GM12873 (cell line): ENCODE results near the gene MACROD2.

Experiments used
- TF ChIP-seq, protein P1 (sequence below): IDR thresholded peaks from 2 replicates; pipeline ENCODE4 v1.5.1; 2012; ENCODE audit warnings: low read depth, mild to moderate bottlenecking, moderate library complexity, low read length, control low read depth; ENCODE audit not compliant: insufficient read depth; ENCODE audit errors: missing control alignments

MACROD2 gene

DNA sequence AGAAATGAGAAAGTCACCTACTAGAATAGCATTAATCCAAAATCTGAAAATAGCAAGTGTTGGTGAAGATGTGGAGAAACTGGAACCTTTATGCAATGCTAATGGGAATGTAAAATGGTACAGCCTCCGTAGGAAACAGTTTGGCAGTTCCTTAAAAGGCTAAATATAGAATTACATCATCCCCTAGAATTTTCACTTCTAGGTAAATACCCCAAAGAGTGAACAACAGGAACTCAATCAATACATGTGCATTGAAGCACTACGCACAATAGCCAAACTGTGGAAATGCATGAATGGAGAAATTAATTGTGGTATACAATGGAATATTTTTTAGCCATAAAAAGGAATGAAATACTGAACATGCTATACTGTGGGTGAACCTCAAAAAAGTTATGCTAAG lies 1324.1 kb downstream of the MACROD2 start:
- TF ChIP-seq, protein P1, sequence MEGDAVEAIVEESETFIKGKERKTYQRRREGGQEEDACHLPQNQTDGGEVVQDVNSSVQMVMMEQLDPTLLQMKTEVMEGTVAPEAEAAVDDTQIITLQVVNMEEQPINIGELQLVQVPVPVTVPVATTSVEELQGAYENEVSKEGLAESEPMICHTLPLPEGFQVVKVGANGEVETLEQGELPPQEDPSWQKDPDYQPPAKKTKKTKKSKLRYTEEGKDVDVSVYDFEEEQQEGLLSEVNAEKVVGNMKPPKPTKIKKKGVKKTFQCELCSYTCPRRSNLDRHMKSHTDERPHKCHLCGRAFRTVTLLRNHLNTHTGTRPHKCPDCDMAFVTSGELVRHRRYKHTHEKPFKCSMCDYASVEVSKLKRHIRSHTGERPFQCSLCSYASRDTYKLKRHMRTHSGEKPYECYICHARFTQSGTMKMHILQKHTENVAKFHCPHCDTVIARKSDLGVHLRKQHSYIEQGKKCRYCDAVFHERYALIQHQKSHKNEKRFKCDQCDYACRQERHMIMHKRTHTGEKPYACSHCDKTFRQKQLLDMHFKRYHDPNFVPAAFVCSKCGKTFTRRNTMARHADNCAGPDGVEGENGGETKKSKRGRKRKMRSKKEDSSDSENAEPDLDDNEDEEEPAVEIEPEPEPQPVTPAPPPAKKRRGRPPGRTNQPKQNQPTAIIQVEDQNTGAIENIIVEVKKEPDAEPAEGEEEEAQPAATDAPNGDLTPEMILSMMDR: no peak

DNA sequence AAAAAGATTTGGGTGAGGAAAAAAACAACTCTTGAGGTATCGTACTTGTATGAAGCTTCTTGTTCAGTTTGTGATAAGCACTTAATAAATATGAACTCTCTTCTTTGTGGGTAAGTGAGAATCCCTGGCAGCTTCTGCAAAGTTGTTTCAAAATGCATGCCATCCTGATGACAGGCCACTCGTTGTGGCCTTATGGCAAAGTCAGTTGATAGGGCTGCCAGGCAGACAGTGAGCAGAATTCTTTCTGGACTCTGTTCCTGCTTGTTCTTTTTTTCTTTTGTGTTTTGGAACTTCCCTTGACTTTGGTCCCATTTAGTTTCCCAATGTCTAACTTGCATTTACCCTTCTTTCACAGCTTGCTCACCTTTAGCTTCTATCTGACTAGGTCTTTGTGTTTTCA lies 1325.6 kb downstream of the MACROD2 start:
- TF ChIP-seq, protein P1: no peak

DNA sequence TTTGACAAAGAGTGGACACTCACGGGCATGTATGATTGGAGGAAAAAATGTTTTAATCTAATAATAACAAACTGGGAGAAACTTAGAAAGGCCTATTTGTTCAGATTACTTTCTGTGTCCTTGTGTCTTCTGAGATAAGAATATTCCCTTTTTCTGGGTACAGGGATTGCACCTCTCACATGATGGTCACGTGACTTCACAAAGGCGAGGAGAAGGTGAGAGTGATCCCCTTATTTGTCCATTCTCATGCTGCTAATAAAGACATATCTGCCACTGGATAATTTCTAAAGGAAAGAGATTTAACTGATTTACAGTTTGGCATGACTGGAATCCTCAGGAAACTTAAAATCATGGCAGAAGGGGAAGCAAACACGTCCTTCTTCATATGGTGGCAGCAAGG lies 1331.8 kb downstream of the MACROD2 start:
- TF ChIP-seq, protein P1: no peak

DNA sequence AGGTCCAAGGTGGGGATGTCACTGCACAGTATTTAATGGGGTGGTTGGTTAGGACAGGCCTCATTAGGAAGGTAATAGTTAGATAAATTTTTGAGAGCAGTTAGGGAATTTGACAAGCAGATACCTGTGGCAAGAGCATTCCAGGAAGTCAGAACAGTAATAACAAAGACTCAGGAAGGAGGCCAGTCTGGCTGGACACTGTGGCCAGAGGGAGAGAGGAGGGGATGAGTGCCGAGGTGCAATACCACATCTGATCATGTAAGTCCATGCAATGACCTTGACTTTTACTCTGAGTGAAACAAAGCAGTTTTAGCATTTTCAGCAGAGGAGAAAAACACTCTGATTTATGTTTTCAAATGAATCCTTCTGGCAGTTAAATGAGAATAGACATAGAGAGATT lies 1332.8 kb downstream of the MACROD2 start:
- TF ChIP-seq, protein P1: no peak

DNA sequence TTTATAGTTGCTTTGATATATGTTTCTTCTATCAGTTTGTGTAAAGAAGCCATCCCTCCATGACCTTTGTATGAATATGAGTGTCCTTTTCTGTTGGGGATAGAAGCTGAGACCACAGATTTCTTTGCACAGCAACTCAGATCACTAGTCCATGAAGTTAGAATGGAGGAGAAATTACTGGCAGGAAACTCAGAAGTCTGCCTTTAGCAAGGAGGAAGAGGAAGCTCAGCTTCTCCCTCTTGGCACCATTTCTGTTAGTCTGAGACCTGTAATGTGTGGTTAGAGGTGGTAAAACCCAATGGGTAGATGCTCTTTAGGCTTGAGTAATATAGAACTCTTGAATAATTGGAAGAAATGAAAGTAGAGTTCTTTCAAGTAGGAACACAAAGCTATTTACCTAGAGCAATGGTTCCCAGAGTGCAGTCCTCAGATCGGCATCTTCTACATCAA lies 1337.4 kb downstream of the MACROD2 start:
- TF ChIP-seq, protein P1: no peak

DNA sequence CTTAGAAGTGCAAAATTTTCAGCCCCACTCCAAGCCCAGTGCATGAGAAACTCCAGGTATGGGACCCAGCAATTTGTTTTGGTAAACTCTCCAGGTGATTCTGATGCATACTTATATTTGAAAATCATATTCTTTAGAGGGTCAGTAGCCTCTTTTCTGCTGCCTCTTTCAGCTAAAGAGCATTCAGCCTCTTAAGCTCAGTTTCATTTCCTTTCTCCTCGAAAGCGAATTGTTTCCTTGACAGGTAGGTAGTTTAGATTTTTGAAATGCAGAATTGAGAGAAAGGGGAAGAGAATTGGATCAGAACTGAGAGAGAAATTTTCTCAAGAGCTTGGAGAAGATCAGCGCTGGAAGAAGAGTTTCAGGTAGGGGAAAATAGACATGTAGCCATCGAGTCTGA lies 1337.9 kb downstream of the MACROD2 start:
- TF ChIP-seq, protein P1: no peak

DNA sequence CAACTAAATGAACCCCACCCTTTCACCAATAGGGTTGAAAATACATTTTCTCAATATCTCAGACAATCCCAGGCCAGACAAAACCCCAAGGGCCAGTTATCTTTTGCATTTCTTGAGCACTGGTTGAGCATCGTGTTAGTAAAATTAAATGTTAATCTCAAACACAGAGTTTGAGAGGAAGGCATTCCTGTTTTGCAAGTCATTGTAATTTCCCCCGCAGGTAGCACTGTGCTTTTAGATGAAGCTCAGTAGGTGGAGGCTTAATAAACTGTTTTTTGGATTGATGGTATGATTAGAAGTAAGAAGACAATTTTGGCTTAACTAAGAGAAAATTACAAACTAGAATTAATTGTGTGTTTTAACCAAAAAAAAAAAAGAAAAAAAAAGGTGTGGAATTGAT lies 1340.7 kb downstream of the MACROD2 start:
- TF ChIP-seq, protein P1: no peak
